Right lobe of liver (tissue), 6 donors: ENCODE measurements around the gene VASN. TPM values are rescaled to one million over a fixed set of nuclear protein-coding genes. Genes with fewer than 3 reads are reported as not detected.

Experiments used
- ATAC-seq, 4 donors: fragments of 200-7000 bp; cut with Tn5 transposase; one replicate each; pipeline ENCODE4 v1.9.1; 2020; ENCODE audit warnings: mild to moderate bottlenecking in 4 of 4, moderate library complexity in 4 of 4
- DNase-seq, 3 donors: peaks; one replicate each; pipeline ENCODE4 v3.0.0-alpha.2; 2020
- H3K27ac ChIP-seq, 3 donors: fragments of 200-600 bp; one replicate each; pipeline ENCODE4 v1.8.0; 2022
- H3K27me3 ChIP-seq, 2 donors: fragments of 200-600 bp; one replicate each; pipeline ENCODE4 v1.8.0; 2022
- H3K36me3 ChIP-seq, 4 donors: fragments of 200-600 bp; sonication (generic) in 1 of 4; one replicate each; pipeline versions ENCODE4 v1.5.1 to v1.8.0; 2017 to 2022; ENCODE audit warnings: control low read depth in 1 of 4
- H3K4me1 ChIP-seq, 4 donors: fragments of 200-600 bp; sonication (generic) in 1 of 4; one replicate each; pipeline versions ENCODE4 v1.5.1 to v1.8.0; 2017 to 2022; ENCODE audit warnings: control low read depth in 1 of 4
- H3K4me3 ChIP-seq, 3 donors: fragments of 200-600 bp; one replicate each; pipeline ENCODE4 v1.8.0; 2022
- H3K9me3 ChIP-seq, 4 donors: fragments of 200-600 bp; sonication (generic) in 1 of 4; one replicate each; pipeline versions ENCODE4 v1.5.1 to v1.8.0; 2017 to 2022; ENCODE audit warnings: control low read depth in 1 of 4
- POLR2A ChIP-seq: fragments of 450-650 bp; IDR thresholded peaks from one replicate; pipeline ENCODE4 v1.6.1; 2017; ENCODE audit warnings: antibody characterized with exemption, mild to moderate bottlenecking
- WGBS: methylation state at CpG from one replicate; pipeline ENCODE4 v1.1.6; 2018; ENCODE audit warnings: low coverage, low lambda C conversion rate; ENCODE audit not compliant: insufficient coverage; ENCODE audit errors: missing lambda C conversion rate; 5-methylcytosine and 5-hydroxymethylcytosine counted together
- intact Hi-C, 2 donors: fragments of 100-400 bp; cut with DNase I; formaldehyde crosslinking; loops; one replicate each; pipeline versions ENCODE4 v1.11.2 to v1.14.1; 2022
- total RNA-seq, 6 experiments: library from RNA; depleted of rRNA in 2 of 6; stranded (reverse); fragments of >200 nt in 2 of 6; fragmentation: NEBNext Ultra II Directional in 3 of 6; extraction: Animal tissue kit (Norgen Biotek cat#: 25700) in 3 of 6; gene quantifications; one replicate each; pipeline versions ENCODE4 v1.1.0 to v1.2.4, GENCODE V29; 2016 to 2023
- TF ChIP-seq, protein P1 (sequence below), 4 donors: fragments of 200-600 bp in 3 of 4; fragments of 450-650 bp in 1 of 4; IDR thresholded peaks; one replicate each; pipeline versions ENCODE4 v1.5.1 to v1.8.0; 2016 to 2022; ENCODE audit warnings: antibody characterized with exemption in 4 of 4, mild to moderate bottlenecking in 2 of 4
- donor health status: DM: no; HTN: yes; CAD: no.
- donor health status: DM: no; HTN: no; CAD: no.
- donor health status: DM: no; HTN: no; CAD: no.
- donor health status: DM: no; HTN: yes; CAD: no.
- donor health status: DM: no; HTN: yes; CAD: no.

The VASN gene
- total RNA-seq, 6 experiments from 2014 or later: 13.5 to 22.9 (median 16.8) TPM

GRCh38 chr16:4373909-4374742 lies 2.5 kb downstream of the VASN start:
- Histone ChIP-seq H3K4me3 (peak overlapping the region; percentile 52 to 94 (median 67)), H3K27ac (peak overlapping the region; percentile 73 to 97 (median 91)), H3K36me3 (no peaks in the 10 kb centered on the region), H3K4me1 (peaks cover 0 to 70% (median 28%) of the 10 kb centered on the region in 4 donors), H3K27me3 (no peaks in the 10 kb centered on the region), H3K9me3 (no peaks in the 10 kb centered on the region)
- intact Hi-C loops: no loop called here
- 20% methylated on average over 12 of the region's 30 CpGs for WGBS
- TF ChIP-seq, protein P1, sequence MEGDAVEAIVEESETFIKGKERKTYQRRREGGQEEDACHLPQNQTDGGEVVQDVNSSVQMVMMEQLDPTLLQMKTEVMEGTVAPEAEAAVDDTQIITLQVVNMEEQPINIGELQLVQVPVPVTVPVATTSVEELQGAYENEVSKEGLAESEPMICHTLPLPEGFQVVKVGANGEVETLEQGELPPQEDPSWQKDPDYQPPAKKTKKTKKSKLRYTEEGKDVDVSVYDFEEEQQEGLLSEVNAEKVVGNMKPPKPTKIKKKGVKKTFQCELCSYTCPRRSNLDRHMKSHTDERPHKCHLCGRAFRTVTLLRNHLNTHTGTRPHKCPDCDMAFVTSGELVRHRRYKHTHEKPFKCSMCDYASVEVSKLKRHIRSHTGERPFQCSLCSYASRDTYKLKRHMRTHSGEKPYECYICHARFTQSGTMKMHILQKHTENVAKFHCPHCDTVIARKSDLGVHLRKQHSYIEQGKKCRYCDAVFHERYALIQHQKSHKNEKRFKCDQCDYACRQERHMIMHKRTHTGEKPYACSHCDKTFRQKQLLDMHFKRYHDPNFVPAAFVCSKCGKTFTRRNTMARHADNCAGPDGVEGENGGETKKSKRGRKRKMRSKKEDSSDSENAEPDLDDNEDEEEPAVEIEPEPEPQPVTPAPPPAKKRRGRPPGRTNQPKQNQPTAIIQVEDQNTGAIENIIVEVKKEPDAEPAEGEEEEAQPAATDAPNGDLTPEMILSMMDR (IDR thresholded peaks at IDR 0.05): no peak
- TF ChIP-seq POLR2A: no peak
- peak; percentile 7 to 14 (median 14) for ATAC-seq
- DNase-seq: peak; percentile 69 to 84 (median 79)

- 46% methylated on average over 9 of the region's 15 CpGs for WGBS
- no peaks in the 10 kb centered on the region for H3K27me3 ChIP-seq
- no peaks in the 10 kb centered on the region for H3K36me3 ChIP-seq
- intact Hi-C loops: no loop called here
- TF ChIP-seq, protein P1 (IDR thresholded peaks at IDR 0.05): peak in 1 of 4 donors; percentile 11
- TF ChIP-seq POLR2A: no peak
- DNase-seq (no peak), ATAC-seq (no peak)
- H3K27ac ChIP-seq: peak overlapping the region; percentile 76 to 97 (median 91)
- peaks cover 0 to 76% (median 27%) of the 10 kb centered on the region in 4 donors for H3K4me1 ChIP-seq
- peak overlapping the region in 2 of 3 donors; percentile 29 to 31 for H3K4me3 ChIP-seq
- no peaks in the 10 kb centered on the region for H3K9me3 ChIP-seq
These were observed 4.1 kb downstream of the VASN start for GRCh38 chr16:4375717-4376116.

GRCh38 chr16:4376126-4376892 lies 4.7 kb downstream of the VASN start:
- peak overlapping the region in 2 of 3 donors; percentile 29 to 31 for H3K4me3 ChIP-seq
- intact Hi-C loops: no loop called here
- ATAC-seq (peak; percentile 46 to 61 (median 50)), DNase-seq (peak; percentile 92 to 97 (median 95))
- H3K4me1 ChIP-seq: peaks cover 0 to 76% (median 25%) of the 10 kb centered on the region in 4 donors
- H3K27me3 ChIP-seq: no peaks in the 10 kb centered on the region
- no peaks in the 10 kb centered on the region for H3K9me3 ChIP-seq
- 56% methylated on average over 14 of the region's 31 CpGs for WGBS
- H3K27ac ChIP-seq: peak overlapping the region; percentile 76 to 97 (median 91)
- peaks cover 0 to 4% (median 2%) of the 10 kb centered on the region in 4 donors for H3K36me3 ChIP-seq
- TF ChIP-seq POLR2A: no peak
- TF ChIP-seq, protein P1 (IDR thresholded peaks at IDR 0.05): no peak

GRCh38 chr16:4376893-4377572 lies 5.4 kb downstream of the VASN start:
- ATAC-seq (no peak), DNase-seq (no peak)
- intact Hi-C loops: no loop called here
- Histone ChIP-seq H3K4me3 (no peak overlapping the region), H3K9me3 (no peaks in the 10 kb centered on the region), H3K27ac (peak overlapping the region; percentile 76 to 97 (median 91)), H3K36me3 (peaks cover 0 to 11% (median 6%) of the 10 kb centered on the region in 4 donors), H3K27me3 (no peaks in the 10 kb centered on the region), H3K4me1 (peaks cover 0 to 80% (median 23%) of the 10 kb centered on the region in 4 donors)
- TF ChIP-seq POLR2A: no peak
- TF ChIP-seq, protein P1 (IDR thresholded peaks at IDR 0.05): no peak
- WGBS: 36% methylated on average over 9 of the region's 27 CpGs
